A549 (cell line): ENCODE data around the gene ANO2. TPM values are rescaled to one million over a fixed set of nuclear protein-coding genes. Genes with fewer than 3 reads are reported as not detected.

Experiments used
- ATAC-seq, 2 experiments: fragments of 200-7000 bp in 1 of 2; fragments of >200 bp in 1 of 2; cut with Nextera tagmentation in 1 of 2; cut with Tn5 transposase in 1 of 2; 3 replicates each; pipeline versions ENCODE4 v1.8.0 to v1.9.1; 2018 to 2020; ENCODE audit warnings: mild to moderate bottlenecking in 1 of 2, moderate library complexity in 1 of 2
- CTCF ChIA-PET: fragments of 300-600 bp; sonication (Branson Sonifier 250); formaldehyde crosslinking; extraction: SDS; loops from one replicate; lab custom pipeline; 2021; ENCODE audit warnings: antibody characterized with exemption, inconsistent platforms; lab: Yijun Ruan, JAX
- POLR2A ChIA-PET: fragments of 350-600 bp; formaldehyde crosslinking; extraction: SDS; loops from one replicate; lab custom pipeline; 2021; ENCODE audit warnings: antibody characterized with exemption, inconsistent platforms; lab: Yijun Ruan, JAX
- DNase-seq, 2 experiments: peaks; one replicate each; pipeline versions ENCODE4 v3.0.0 to v3.0.0-alpha.2; 2011 to 2016; ENCODE audit warnings: low read depth in 1 of 2, low spot score in 1 of 2
- FAIRE-seq: peaks from 2 replicates; lab custom pipeline; 2011; peaks lifted over from hg19 to GRCh38; lab: Jason Lieb, UNC
- H3K27ac ChIP-seq, 2 experiments: fragments of >200 bp; sonication (Bioruptor Twin); formaldehyde crosslinking; 3 replicates each; pipeline ENCODE4 v1.5.1; 2016 to 2017
- H3K4me1 ChIP-seq: fragments of >200 bp; sonication (Bioruptor Twin); formaldehyde crosslinking; 3 replicates; pipeline ENCODE4 v1.6.1; 2016
- H3K4me2 ChIP-seq: fragments of >200 bp; sonication (Bioruptor Twin); formaldehyde crosslinking; 3 replicates; pipeline ENCODE4 v1.6.1; 2016
- H3K4me3 ChIP-seq: fragments of >200 bp; sonication (Bioruptor Twin); formaldehyde crosslinking; 3 replicates; pipeline ENCODE4 v1.5.1; 2016
- H3K9me3 ChIP-seq: fragments of >200 bp; sonication (Bioruptor Twin); formaldehyde crosslinking; 3 replicates; pipeline ENCODE4 v1.6.1; 2016
- ATOH8 ChIP-seq: fragments of 250-450 bp; sonication (Bioruptor Pico); IDR thresholded peaks from 2 replicates; pipeline ENCODE4 v1.5.0; 2020; ENCODE audit warnings: low read depth, mild to moderate bottlenecking, moderate library complexity
- BCL3 ChIP-seq: fragments of >200 bp; sonication (Bioruptor Twin); formaldehyde crosslinking; IDR thresholded peaks from 3 replicates; pipeline ENCODE4 v1.6.1; 2016
- CEBPB ChIP-seq, 2 experiments: fragments of >200 bp in 1 of 2; sonication (Bioruptor Twin) in 1 of 2; formaldehyde crosslinking in 1 of 2; IDR thresholded peaks; 2 replicates each; pipeline ENCODE4 v1.6.1; 2012 to 2016
- CHD2 ChIP-seq: fragments of 150-350 bp; IDR thresholded peaks from 2 replicates; pipeline ENCODE4 v1.6.1; 2014; ENCODE audit warnings: low read length; ENCODE audit not compliant: partially characterized antibody
- CHD4 ChIP-seq: fragments of 200-600 bp; sonication (generic); IDR thresholded peaks from 2 replicates; pipeline ENCODE4 v1.6.1; 2016; ENCODE audit warnings: antibody characterized with exemption, mild to moderate bottlenecking, borderline replicate concordance
- EHMT2 ChIP-seq: fragments of 200-600 bp; sonication (generic); IDR thresholded peaks from 2 replicates; pipeline ENCODE4 v1.6.1; 2016; ENCODE audit warnings: antibody characterized with exemption, low read depth, mild to moderate bottlenecking, moderate library complexity
- ESRRA ChIP-seq: fragments of 150-350 bp; IDR thresholded peaks from 2 replicates; pipeline ENCODE4 v1.6.1; 2014; ENCODE audit warnings: mild to moderate bottlenecking, low read length, borderline replicate concordance
- FOSL2 ChIP-seq, 2 experiments: fragments of 450-650 bp in 1 of 2; fragments of >200 bp in 1 of 2; sonication (Bioruptor Twin) in 1 of 2; formaldehyde crosslinking; IDR thresholded peaks; 2 replicates each; pipeline versions ENCODE4 v1.5.0 to v1.6.1; 2016 to 2020; ENCODE audit warnings: mild to moderate bottlenecking in 1 of 2, moderate library complexity in 1 of 2
- HOXA7 ChIP-seq: fragments of 250-450 bp; sonication (Bioruptor Pico); IDR thresholded peaks from 2 replicates; pipeline ENCODE4 v1.5.0; 2020; ENCODE audit warnings: mild to moderate bottlenecking, moderate library complexity
- HOXB13 ChIP-seq: fragments of 250-450 bp; sonication (Bioruptor Pico); IDR thresholded peaks from 2 replicates; pipeline ENCODE4 v1.5.0; 2020; ENCODE audit warnings: low read depth, mild to moderate bottlenecking, moderate library complexity
- HOXB5 ChIP-seq: fragments of 250-450 bp; sonication (Bioruptor Pico); IDR thresholded peaks from 2 replicates; pipeline ENCODE4 v1.5.0; 2020; ENCODE audit warnings: mild to moderate bottlenecking, moderate library complexity
- KDM1A ChIP-seq: fragments of 200-600 bp; sonication (generic); IDR thresholded peaks from 2 replicates; pipeline ENCODE4 v1.6.1; 2016; ENCODE audit warnings: low read depth, mild to moderate bottlenecking
- MAFK ChIP-seq: fragments of 450-650 bp; IDR thresholded peaks from 2 replicates; pipeline ENCODE4 v1.6.1; 2014; ENCODE audit not compliant: partially characterized antibody
- MYC ChIP-seq: IDR thresholded peaks from 2 replicates; pipeline ENCODE4 v1.6.1; 2012; ENCODE audit warnings: mild to moderate bottlenecking, inconsistent platforms, low read length, improper control_type of control experiment, borderline replicate concordance
- RAD21 ChIP-seq, 2 experiments: fragments of >200 bp in 1 of 2; sonication (Bioruptor Twin) in 1 of 2; formaldehyde crosslinking in 1 of 2; IDR thresholded peaks in 1 of 2; conservative IDR thresholded peaks in 1 of 2; 2 replicates in 1 of 2; 3 replicates in 1 of 2; pipeline ENCODE4 v1.6.1; 2012 to 2018; ENCODE audit warnings: inconsistent platforms in 1 of 2
- ZC3H11A ChIP-seq: fragments of 450-650 bp; IDR thresholded peaks from 2 replicates; pipeline ENCODE4 v1.6.1; 2014; ENCODE audit warnings: antibody characterized with exemption, mild to moderate bottlenecking
- WGBS: methylation state at CpG from one replicate; pipeline ENCODE4 v1.1.6; 2017; ENCODE audit errors: missing lambda C conversion rate; 5-methylcytosine and 5-hydroxymethylcytosine counted together
- polyA plus RNA-seq, 4 experiments: library from polyadenylated mRNA; depleted of rRNA in 3 of 4; stranded (reverse); fragments of >200 nt; fragmentation: RNase III in 1 of 4; extraction: RNeasy Plus Mini Kit Qiagen cat#74134 plus additional on column Dnase treatment in 1 of 4; gene quantifications; 2 replicates in 3 of 4; 3 replicates in 1 of 4; pipeline ENCODE4 v1.2.3, GENCODE V29; 2011 to 2017

The ANO2 gene
- polyA plus RNA-seq, 2 of the 4 experiments (the other 2 are of a cell fraction) = not detected

GRCh38 chr12:5522432-5523335, 422.4 kb downstream of the ANO2 start:
- ATAC-seq (no peak), FAIRE-seq (no peak), DNase-seq (no peak)
- H3K4me1 ChIP-seq = no peaks in the 10 kb centered on the region
- no peaks in the 10 kb centered on the region for H3K9me3 ChIP-seq
- H3K4me3 ChIP-seq = no peak overlapping the region
- no peak overlapping the region for H3K27ac ChIP-seq
- WGBS = 25% methylated on average over 10 of the region's 11 CpGs
- ChIA-PET CTCF (interaction anchor here (0.9 kb wide), 1 partner anchor 12 kb away, joined by 3 read pairs; no protein-coding TSS in a partner anchor), POLR2A (no interaction called here)
- TF ChIP-seq RAD21 (conservative IDR thresholded peaks at IDR 0.05 in 1 of 2, IDR thresholded peaks at IDR 0.05 in 1 of 2) (no peak), CHD4 (no peak)
- no peak overlapping the region for H3K4me2 ChIP-seq

- ATAC-seq (no peak), DNase-seq (no peak), FAIRE-seq (no peak)
- Histone ChIP-seq H3K4me3 (no peak overlapping the region), H3K4me2 (no peak overlapping the region), H3K27ac (no peak overlapping the region), H3K9me3 (no peaks in the 10 kb centered on the region), H3K4me1 (no peaks in the 10 kb centered on the region)
- TF ChIP-seq KDM1A (no peak), CEBPB (IDR thresholded peaks at IDR 0.05) (no peak), HOXB13 (no peak), MAFK (no peak), HOXB5 (CRISPR knock-in tag) (no peak), ZC3H11A (no peak), MYC (no peak), ESRRA (no peak), HOXA7 (no peak), ATOH8 (no peak), EHMT2 (no peak)
- WGBS = 27% methylated on average over 19 of the region's 20 CpGs
- ChIA-PET CTCF (no interaction called here), POLR2A (no interaction called here)
Observed at GRCh38 chr12:5521456-5522325, 423.4 kb downstream of the ANO2 start.

GRCh38 chr12:5520831-5521230, 424.2 kb downstream of the ANO2 start:
- Histone ChIP-seq H3K4me2 (no peak overlapping the region), H3K4me3 (no peak overlapping the region), H3K4me1 (no peaks in the 10 kb centered on the region), H3K27ac (no peak overlapping the region), H3K9me3 (no peaks in the 10 kb centered on the region)
- no peak for DNase-seq
- ChIA-PET POLR2A (no interaction called here), CTCF (no interaction called here)
- no peak for FAIRE-seq
- ATAC-seq = no peak
- WGBS = 5% methylated on average over 5 of the region's 5 CpGs
- TF ChIP-seq FOSL2 (IDR thresholded peaks at IDR 0.05) = no peak
- TF ChIP-seq FOSL2 (CRISPR knock-in tag; IDR thresholded peaks at IDR 0.05) = no peak
- no peak for TF ChIP-seq CHD2
- no peak for TF ChIP-seq BCL3
- no peak for TF ChIP-seq CEBPB (IDR thresholded peaks at IDR 0.05)
